Activated CD8-positive, alpha-beta T cell treated with anti-CD3 and anti-CD28 coated beads for 36 hours (primary cell): ENCODE results near the gene ATXN7L1. TPM values are rescaled to one million over a fixed set of nuclear protein-coding genes. Genes with fewer than 3 reads are reported as not detected.

Source experiments
- ATAC-seq: fragments of 200-7000 bp; cut with Tn5 transposase; one replicate; pipeline ENCODE4 v1.10.0; 2021; ENCODE audit warnings: mild to moderate bottlenecking, moderate library complexity
- CTCF ChIA-PET: fragments of 350-600 bp; sonication (Branson Sonifier 250); formaldehyde crosslinking; loops from one replicate; lab custom pipeline; 2021; ENCODE audit warnings: antibody characterized with exemption; lab: Charles Lee
- POLR2A ChIA-PET: fragments of 350-600 bp; sonication (Branson Sonifier 250); formaldehyde crosslinking; loops from one replicate; lab custom pipeline; 2021; ENCODE audit warnings: antibody characterized with exemption; lab: Charles Lee
- DNase-seq: peaks from one replicate; pipeline ENCODE4 v3.0.0-alpha.2; 2020
- H3K27ac Mint-ChIP-seq: one replicate; pipeline ENCODE4 v1.8.0; 2021; ENCODE audit warnings: mild to moderate bottlenecking, mixed read lengths
- H3K27me3 Mint-ChIP-seq: one replicate; pipeline ENCODE4 v1.8.0; 2021; ENCODE audit warnings: mixed read lengths
- H3K36me3 Mint-ChIP-seq: one replicate; pipeline ENCODE4 v1.8.0; 2021; ENCODE audit warnings: low read depth, mixed read lengths
- H3K4me1 Mint-ChIP-seq: one replicate; pipeline ENCODE4 v1.8.0; 2021; ENCODE audit warnings: low read depth, mixed read lengths
- H3K4me3 Mint-ChIP-seq: one replicate; pipeline ENCODE4 v1.8.0; 2021; ENCODE audit warnings: mild to moderate bottlenecking, moderate library complexity, mixed read lengths
- H3K9me3 Mint-ChIP-seq: one replicate; pipeline ENCODE4 v1.8.0; 2021; ENCODE audit warnings: mixed read lengths
- intact Hi-C: fragments of 100-400 bp; cut with micrococcal nuclease; formaldehyde crosslinking; loops from one replicate; pipeline ENCODE4 v1.10.0; 2022
- total RNA-seq, 2 experiments: library from RNA; stranded (reverse); gene quantifications; one replicate each; pipeline ENCODE4 v1.2.3, GENCODE V29; 2021
- TF ChIP-seq, protein P1 (sequence below): fragments of 200-600 bp; IDR thresholded peaks from one replicate; pipeline ENCODE4 v1.8.0; 2022; ENCODE audit warnings: antibody characterized with exemption, mild to moderate bottlenecking

Gene ATXN7L1, protein sequence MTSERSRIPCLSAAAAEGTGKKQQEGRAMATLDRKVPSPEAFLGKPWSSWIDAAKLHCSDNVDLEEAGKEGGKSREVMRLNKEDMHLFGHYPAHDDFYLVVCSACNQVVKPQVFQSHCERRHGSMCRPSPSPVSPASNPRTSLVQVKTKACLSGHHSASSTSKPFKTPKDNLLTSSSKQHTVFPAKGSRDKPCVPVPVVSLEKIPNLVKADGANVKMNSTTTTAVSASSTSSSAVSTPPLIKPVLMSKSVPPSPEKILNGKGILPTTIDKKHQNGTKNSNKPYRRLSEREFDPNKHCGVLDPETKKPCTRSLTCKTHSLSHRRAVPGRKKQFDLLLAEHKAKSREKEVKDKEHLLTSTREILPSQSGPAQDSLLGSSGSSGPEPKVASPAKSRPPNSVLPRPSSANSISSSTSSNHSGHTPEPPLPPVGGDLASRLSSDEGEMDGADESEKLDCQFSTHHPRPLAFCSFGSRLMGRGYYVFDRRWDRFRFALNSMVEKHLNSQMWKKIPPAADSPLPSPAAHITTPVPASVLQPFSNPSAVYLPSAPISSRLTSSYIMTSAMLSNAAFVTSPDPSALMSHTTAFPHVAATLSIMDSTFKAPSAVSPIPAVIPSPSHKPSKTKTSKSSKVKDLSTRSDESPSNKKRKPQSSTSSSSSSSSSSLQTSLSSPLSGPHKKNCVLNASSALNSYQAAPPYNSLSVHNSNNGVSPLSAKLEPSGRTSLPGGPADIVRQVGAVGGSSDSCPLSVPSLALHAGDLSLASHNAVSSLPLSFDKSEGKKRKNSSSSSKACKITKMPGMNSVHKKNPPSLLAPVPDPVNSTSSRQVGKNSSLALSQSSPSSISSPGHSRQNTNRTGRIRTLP
- 1 to 10 TPM; 4.8 to 5.3 TPM for total RNA-seq

GRCh38 chr7:105876091-105876963 is at the start of gene ATXN7L1:
ATXN7L1 (minus strand) TSS chr7:105876599; CDS start chr7:105876558, 41 bp downstream.
- no peaks in the 10 kb centered on the region for H3K9me3 Mint-ChIP-seq

DNA sequence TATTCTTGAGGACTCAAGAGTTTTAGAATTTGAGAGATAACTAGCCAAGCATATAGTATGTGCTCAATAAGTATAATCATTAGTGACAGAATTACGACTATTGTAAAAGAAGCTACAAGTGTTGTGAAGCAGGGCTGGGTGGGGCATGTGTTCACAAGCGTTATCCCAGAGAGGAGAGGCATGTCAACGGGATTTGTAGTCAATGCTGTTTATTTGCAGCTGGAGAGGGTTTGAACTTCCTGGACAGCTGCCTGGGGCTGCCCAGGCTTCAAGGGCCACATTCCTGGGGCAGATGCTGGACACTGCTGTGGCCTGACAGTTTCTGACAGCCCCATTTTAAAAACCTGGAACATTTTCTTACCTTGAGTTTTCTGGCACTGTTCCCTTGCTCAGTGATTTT is 49.7 kb upstream of the ATXN7L1 start:
- intact Hi-C loops: loop anchor here (5.0 kb wide), 1 partner anchor 96 kb away; no protein-coding TSS in a partner anchor
- POLR2A ChIA-PET: no interaction called here

More at GRCh38 chr7:105876091-105876963, at the start of gene ATXN7L1:
- intact Hi-C loops: loop anchor here (5.0 kb wide), 2 partner anchors 114 to 136 kb away; no protein-coding TSS in a partner anchor
- peak within 1 kb of the TSS; percentile 85 for H3K27ac Mint-ChIP-seq
- H3K36me3 Mint-ChIP-seq: peaks cover 5% of the 10 kb centered on the region
- H3K4me3 Mint-ChIP-seq: peak within 1 kb of the TSS; percentile 87
- H3K4me1 Mint-ChIP-seq: peaks cover 56% of the 10 kb centered on the region
- ATAC-seq (peak; percentile 91), DNase-seq (peak; percentile 91)
- TF ChIP-seq, protein P1, sequence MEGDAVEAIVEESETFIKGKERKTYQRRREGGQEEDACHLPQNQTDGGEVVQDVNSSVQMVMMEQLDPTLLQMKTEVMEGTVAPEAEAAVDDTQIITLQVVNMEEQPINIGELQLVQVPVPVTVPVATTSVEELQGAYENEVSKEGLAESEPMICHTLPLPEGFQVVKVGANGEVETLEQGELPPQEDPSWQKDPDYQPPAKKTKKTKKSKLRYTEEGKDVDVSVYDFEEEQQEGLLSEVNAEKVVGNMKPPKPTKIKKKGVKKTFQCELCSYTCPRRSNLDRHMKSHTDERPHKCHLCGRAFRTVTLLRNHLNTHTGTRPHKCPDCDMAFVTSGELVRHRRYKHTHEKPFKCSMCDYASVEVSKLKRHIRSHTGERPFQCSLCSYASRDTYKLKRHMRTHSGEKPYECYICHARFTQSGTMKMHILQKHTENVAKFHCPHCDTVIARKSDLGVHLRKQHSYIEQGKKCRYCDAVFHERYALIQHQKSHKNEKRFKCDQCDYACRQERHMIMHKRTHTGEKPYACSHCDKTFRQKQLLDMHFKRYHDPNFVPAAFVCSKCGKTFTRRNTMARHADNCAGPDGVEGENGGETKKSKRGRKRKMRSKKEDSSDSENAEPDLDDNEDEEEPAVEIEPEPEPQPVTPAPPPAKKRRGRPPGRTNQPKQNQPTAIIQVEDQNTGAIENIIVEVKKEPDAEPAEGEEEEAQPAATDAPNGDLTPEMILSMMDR: peak; percentile 58
- ChIA-PET CTCF (interaction anchor here (0.7 to 3.4 kb wide), 25 partner anchors 9 to 219 kb away, joined by 3 to 27 read pairs (median 5); no protein-coding TSS in a partner anchor), POLR2A (interaction anchor here (0.6 to 2.2 kb wide), 3 partner anchors 15 to 70 kb away, joined by 3 to 7 read pairs (median 5); no protein-coding TSS in a partner anchor)
- H3K27me3 Mint-ChIP-seq: peaks cover 1% of the 10 kb centered on the region

DNA sequence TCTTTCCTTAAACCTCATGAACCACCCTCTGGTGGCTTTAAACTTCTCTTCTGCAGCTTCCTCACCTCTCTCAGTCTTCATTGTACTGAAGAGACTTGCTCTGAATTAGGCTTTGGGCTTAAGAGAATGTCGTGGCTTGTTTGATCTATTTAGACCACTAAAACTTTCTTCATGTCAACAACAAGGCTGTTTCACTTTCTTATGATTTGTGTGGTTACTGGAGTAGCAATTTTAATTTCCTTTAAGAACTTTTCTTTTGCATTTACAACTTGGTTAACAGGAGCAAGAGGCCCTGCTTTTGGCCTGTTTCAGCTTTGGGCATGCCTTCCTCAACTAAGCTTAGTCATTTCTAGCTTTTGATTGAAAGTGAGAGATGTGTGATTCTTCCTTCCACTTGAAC is 48.5 kb upstream of the ATXN7L1 start:
- POLR2A ChIA-PET: interaction anchor here (0.8 to 1.3 kb wide), 3 partner anchors 46 to 118 kb away, joined by 3 read pairs; no protein-coding TSS in a partner anchor
- Mint-ChIP-seq H3K27me3 (peaks cover 4% of the 10 kb centered on the region), H3K36me3 (peaks cover 7% of the 10 kb centered on the region), H3K9me3 (peaks cover 11% of the 10 kb centered on the region), H3K4me1 (peaks cover 33% of the 10 kb centered on the region), H3K4me3 (no peak overlapping the region), H3K27ac (peak overlapping the region; percentile 58)
- CTCF ChIA-PET: interaction anchor here (0.7 to 2.2 kb wide), 11 partner anchors 9 to 160 kb away, joined by 3 to 10 read pairs (median 3); no protein-coding TSS in a partner anchor
- intact Hi-C loops: loop anchor here (1.0 to 5.0 kb wide), 2 partner anchors 35 to 97 kb away; no protein-coding TSS in a partner anchor
- DNase-seq: peak; percentile 67
- peak; percentile 90 for ATAC-seq
- TF ChIP-seq, protein P1: no peak

More for the DNA sequence above, 49.7 kb upstream of the ATXN7L1 start:
- Mint-ChIP-seq H3K9me3 (peaks cover 11% of the 10 kb centered on the region), H3K36me3 (peaks cover 7% of the 10 kb centered on the region), H3K4me3 (no peak overlapping the region), H3K27me3 (peaks cover 4% of the 10 kb centered on the region), H3K27ac (no peak overlapping the region), H3K4me1 (peaks cover 33% of the 10 kb centered on the region)
- TF ChIP-seq, protein P1: no peak
- CTCF ChIA-PET: interaction anchor here (0.8 to 1.5 kb wide), 3 partner anchors 8 to 161 kb away, joined by 3 to 4 read pairs (median 4); no protein-coding TSS in a partner anchor
- ATAC-seq (no peak), DNase-seq (no peak)

DNA sequence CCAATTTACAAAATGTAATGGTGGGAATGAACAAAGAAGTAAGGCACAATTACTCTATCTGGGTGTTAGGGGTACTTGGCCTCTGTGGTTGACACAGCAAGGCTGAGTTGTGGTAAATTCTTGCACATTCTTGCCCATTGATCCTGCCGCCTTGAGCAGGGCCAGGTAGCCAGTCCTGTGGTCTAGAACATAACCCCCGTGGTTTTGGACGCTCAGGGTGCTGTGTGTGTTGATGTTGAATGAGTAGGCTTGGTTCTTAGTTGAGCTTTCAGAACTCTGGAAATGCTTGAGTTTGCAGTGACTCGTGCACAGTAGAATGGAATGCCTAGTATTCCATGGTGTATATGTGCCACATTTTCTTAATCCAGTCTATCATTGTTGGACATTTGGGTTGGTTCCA is 44.4 kb upstream of the ATXN7L1 start:
- H3K36me3 Mint-ChIP-seq: peaks cover 9% of the 10 kb centered on the region
- no peak overlapping the region for H3K4me3 Mint-ChIP-seq
- no peaks in the 10 kb centered on the region for H3K27me3 Mint-ChIP-seq
- intact Hi-C loops: no loop called here
- ATAC-seq: no peak
- TF ChIP-seq, protein P1: no peak
- H3K9me3 Mint-ChIP-seq: peaks cover 11% of the 10 kb centered on the region
- CTCF ChIA-PET: no interaction called here
- DNase-seq: no peak
- peaks cover 24% of the 10 kb centered on the region for H3K4me1 Mint-ChIP-seq
- H3K27ac Mint-ChIP-seq: no peak overlapping the region
- POLR2A ChIA-PET: no interaction called here
